ENCODE data around the gene ATP8B1.

ATP8B1 gene

DNA sequence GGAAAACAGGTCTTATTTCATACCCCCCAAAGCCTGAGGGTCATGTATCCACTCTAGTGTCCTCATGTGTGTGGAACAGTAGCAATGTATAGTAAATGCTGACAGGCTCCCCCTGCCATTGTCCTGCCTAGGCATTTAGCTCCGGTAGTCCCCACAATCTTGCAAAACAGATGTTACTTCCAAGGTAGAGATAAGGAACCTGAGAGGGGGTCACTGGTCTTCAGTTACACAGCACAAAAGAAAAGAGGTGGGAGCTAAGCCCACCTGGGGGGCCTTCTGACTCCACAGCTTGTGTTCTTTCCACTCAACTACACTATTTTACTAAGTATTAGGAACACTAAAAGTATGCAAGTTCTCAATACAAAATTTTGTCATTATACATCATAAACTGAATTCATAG is 199.2 kb downstream of the ATP8B1 start:
- POLR2A ChIA-PET, result no interaction called here
- CTCF ChIA-PET, result no interaction called here
- TF ChIP-seq, protein P1, sequence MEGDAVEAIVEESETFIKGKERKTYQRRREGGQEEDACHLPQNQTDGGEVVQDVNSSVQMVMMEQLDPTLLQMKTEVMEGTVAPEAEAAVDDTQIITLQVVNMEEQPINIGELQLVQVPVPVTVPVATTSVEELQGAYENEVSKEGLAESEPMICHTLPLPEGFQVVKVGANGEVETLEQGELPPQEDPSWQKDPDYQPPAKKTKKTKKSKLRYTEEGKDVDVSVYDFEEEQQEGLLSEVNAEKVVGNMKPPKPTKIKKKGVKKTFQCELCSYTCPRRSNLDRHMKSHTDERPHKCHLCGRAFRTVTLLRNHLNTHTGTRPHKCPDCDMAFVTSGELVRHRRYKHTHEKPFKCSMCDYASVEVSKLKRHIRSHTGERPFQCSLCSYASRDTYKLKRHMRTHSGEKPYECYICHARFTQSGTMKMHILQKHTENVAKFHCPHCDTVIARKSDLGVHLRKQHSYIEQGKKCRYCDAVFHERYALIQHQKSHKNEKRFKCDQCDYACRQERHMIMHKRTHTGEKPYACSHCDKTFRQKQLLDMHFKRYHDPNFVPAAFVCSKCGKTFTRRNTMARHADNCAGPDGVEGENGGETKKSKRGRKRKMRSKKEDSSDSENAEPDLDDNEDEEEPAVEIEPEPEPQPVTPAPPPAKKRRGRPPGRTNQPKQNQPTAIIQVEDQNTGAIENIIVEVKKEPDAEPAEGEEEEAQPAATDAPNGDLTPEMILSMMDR (IDR thresholded peaks at IDR 0.05; ENCODE audit: control extremely low read depth, extremely low read depth, low read depth, missing control alignments), result no peak
- no peak for DNase-seq (ENCODE audit: extremely low spot score)
